ENCODE results near the gene C1QL4. TPM values are rescaled to one million over a fixed set of nuclear protein-coding genes. Genes with fewer than 3 reads are reported as not detected.

C1QL4 gene
- total RNA-seq, 1 experiment from 2014 or later, result 3.6 TPM

DNA sequence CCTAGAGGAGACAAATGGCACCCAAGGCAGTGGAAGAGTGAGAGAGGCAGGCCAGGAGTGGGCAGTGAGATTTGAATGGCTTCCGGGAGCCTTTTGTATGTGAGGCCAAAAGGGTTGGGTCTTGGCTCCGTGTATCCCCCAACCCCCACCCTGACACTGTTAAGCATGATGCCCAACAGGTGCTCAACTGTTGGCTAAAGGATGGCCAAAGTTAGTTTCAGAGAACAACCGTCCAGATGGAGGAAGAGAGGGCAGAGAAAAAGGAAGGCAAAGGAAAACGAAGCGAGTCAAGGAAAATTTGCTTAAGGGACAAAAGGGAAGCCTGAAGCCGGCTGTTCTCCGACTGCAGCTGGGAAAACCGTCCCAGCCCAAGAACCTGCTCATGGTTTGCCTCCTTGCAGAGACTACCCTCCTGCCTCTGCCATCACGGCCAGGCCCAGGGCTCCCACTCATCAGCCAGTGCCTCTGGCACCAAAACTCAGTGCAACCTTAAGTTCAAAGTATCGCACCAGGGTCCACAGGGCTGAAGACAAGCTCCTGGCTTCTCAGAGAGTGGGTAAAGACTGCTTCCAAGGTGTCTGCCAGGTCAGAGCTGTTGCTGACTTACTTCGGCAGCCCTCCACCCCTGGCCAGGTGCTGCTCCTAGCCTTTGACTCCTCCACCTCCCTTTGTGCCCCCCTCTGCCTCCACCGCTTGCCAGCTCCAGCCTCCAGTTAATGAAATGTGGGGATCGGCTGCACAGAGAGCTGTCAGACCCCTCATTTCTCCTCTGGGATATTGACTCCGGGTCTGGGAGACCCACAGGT lies 4.2 kb upstream of the C1QL4 start:
- Mint-ChIP-seq H3K9me3 (ENCODE audit: unreplicated experiment) (no peaks in the 10 kb centered on the region), H3K27ac (ENCODE audit: unreplicated experiment) (no peak overlapping the region), H3K4me3 (ENCODE audit: unreplicated experiment) (no peak overlapping the region), H3K27me3 (ENCODE audit: insufficient read depth, unreplicated experiment) (no peaks in the 10 kb centered on the region), H3K4me1 (ENCODE audit: low read depth, unreplicated experiment) (peaks cover 11% of the 10 kb centered on the region), H3K36me3 (ENCODE audit: insufficient read depth, unreplicated experiment) (peaks cover 5% of the 10 kb centered on the region)
- Histone ChIP-seq H3K36me3 (ENCODE audit: control insufficient read depth, insufficient read depth, low read length) (no peaks in the 10 kb centered on the region), H3K4me1 (peaks cover 9% of the 10 kb centered on the region), H3K9me3 (no peaks in the 10 kb centered on the region), H3K27me3 (replicated peaks; ENCODE audit: control insufficient read depth, insufficient read depth, low read length) (no peaks in the 10 kb centered on the region), H3K4me3 (ENCODE audit: low read depth, low read length) (no peak overlapping the region)
- ChIA-PET POLR2A (interaction anchor here (1.0 to 1.2 kb wide), 2 partner anchors 9 to 18 kb away, joined by 3 to 4 read pairs; partner anchors contain the start of gene TROAP), CTCF (interaction anchor here (0.6 to 2.9 kb wide), 6 partner anchors 9 to 239 kb away, joined by 3 to 36 read pairs (median 8); partner anchors contain the start of gene TROAP)
- TF ChIP-seq, protein P1, sequence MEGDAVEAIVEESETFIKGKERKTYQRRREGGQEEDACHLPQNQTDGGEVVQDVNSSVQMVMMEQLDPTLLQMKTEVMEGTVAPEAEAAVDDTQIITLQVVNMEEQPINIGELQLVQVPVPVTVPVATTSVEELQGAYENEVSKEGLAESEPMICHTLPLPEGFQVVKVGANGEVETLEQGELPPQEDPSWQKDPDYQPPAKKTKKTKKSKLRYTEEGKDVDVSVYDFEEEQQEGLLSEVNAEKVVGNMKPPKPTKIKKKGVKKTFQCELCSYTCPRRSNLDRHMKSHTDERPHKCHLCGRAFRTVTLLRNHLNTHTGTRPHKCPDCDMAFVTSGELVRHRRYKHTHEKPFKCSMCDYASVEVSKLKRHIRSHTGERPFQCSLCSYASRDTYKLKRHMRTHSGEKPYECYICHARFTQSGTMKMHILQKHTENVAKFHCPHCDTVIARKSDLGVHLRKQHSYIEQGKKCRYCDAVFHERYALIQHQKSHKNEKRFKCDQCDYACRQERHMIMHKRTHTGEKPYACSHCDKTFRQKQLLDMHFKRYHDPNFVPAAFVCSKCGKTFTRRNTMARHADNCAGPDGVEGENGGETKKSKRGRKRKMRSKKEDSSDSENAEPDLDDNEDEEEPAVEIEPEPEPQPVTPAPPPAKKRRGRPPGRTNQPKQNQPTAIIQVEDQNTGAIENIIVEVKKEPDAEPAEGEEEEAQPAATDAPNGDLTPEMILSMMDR (IDR thresholded peaks at IDR 0.05; ENCODE audit: insufficient read depth in 1 of 2, low read depth in 1 of 2, low read length in 1 of 2, severe bottlenecking in 1 of 2, unreplicated experiment in 1 of 2), result no peak
- BruUV-seq (replicated peaks), result no TSS peak
- intact Hi-C loops (cut with micrococcal nuclease; ENCODE audit: unreplicated experiment), result no loop called here
- DNase-seq, result no peak

- no TSS peak for BruUV-seq (replicated peaks)
- Mint-ChIP-seq H3K27ac (ENCODE audit: unreplicated experiment) (no peak overlapping the region), H3K4me1 (ENCODE audit: low read depth, unreplicated experiment) (peaks cover 11% of the 10 kb centered on the region), H3K4me3 (ENCODE audit: unreplicated experiment) (no peak overlapping the region), H3K9me3 (ENCODE audit: unreplicated experiment) (no peaks in the 10 kb centered on the region), H3K36me3 (ENCODE audit: insufficient read depth, unreplicated experiment) (peaks cover 5% of the 10 kb centered on the region), H3K27me3 (ENCODE audit: insufficient read depth, unreplicated experiment) (no peaks in the 10 kb centered on the region)
- no peaks in the 10 kb centered on the region for H3K27me3 ChIP-seq (replicated peaks; ENCODE audit: control insufficient read depth, insufficient read depth, low read length)
- intact Hi-C loops (cut with micrococcal nuclease; ENCODE audit: unreplicated experiment), result no loop called here
- DNase-seq, result no peak
- ChIA-PET POLR2A (interaction anchor here (1.2 kb wide), 1 partner anchor 18 kb away, joined by 4 read pairs; the partner anchor contains the start of gene TROAP), CTCF (interaction anchor here (2.9 kb wide), 1 partner anchor 8 kb away, joined by 36 read pairs; no protein-coding TSS in a partner anchor)
- H3K36me3 ChIP-seq (ENCODE audit: control insufficient read depth, insufficient read depth, low read length), result no peaks in the 10 kb centered on the region
- no peaks in the 10 kb centered on the region for H3K9me3 ChIP-seq
- TF ChIP-seq, protein P1 (IDR thresholded peaks at IDR 0.05; ENCODE audit: insufficient read depth in 1 of 2, low read depth in 1 of 2, low read length in 1 of 2, severe bottlenecking in 1 of 2, unreplicated experiment in 1 of 2), result no peak
- no peak overlapping the region for H3K4me3 ChIP-seq (ENCODE audit: low read depth, low read length)
- peaks cover 5% of the 10 kb centered on the region for H3K4me1 ChIP-seq
These were observed 3.3 kb upstream of the C1QL4 start for GRCh38 chr12:49340095-49340870.

DNA sequence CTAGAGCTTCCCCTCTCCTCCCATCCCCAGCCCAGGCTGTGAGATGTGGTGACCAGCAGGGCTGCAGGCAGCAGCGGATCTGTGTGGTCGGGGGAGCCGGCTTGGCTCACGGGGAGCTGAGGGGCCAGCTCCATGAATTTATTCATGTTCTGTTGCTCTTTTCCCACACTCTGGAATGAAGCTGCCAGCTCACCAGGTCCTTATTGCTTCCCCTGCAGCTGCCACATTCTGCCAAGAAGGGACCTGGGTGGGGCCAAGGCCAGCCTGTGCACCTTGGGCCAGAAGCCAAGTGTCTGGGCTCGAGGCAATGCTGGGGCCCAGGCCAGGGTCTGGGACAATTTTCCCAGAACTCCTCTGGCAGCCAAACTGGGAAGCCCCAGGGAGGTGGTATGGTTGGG lies 2.5 kb upstream of the C1QL4 start:
- H3K4me3 Mint-ChIP-seq (ENCODE audit: unreplicated experiment), result no peak overlapping the region
- H3K9me3 ChIP-seq, result no peaks in the 10 kb centered on the region
- H3K4me1 Mint-ChIP-seq (ENCODE audit: low read depth, unreplicated experiment), result peaks cover 11% of the 10 kb centered on the region
- H3K36me3 Mint-ChIP-seq (ENCODE audit: insufficient read depth, unreplicated experiment), result peaks cover 5% of the 10 kb centered on the region
- H3K4me1 ChIP-seq, result peaks cover 5% of the 10 kb centered on the region
- POLR2A ChIA-PET, result no interaction called here
- no peaks in the 10 kb centered on the region for H3K27me3 ChIP-seq (replicated peaks; ENCODE audit: control insufficient read depth, insufficient read depth, low read length)
- intact Hi-C loops (cut with micrococcal nuclease; ENCODE audit: unreplicated experiment), result no loop called here
- TF ChIP-seq, protein P1 (IDR thresholded peaks at IDR 0.05; ENCODE audit: insufficient read depth in 1 of 2, low read depth in 1 of 2, low read length in 1 of 2, severe bottlenecking in 1 of 2, unreplicated experiment in 1 of 2), result no peak
- H3K4me3 ChIP-seq (ENCODE audit: low read depth, low read length), result no peak overlapping the region
- DNase-seq, result no peak
- no peaks in the 10 kb centered on the region for H3K27me3 Mint-ChIP-seq (ENCODE audit: insufficient read depth, unreplicated experiment)
- CTCF ChIA-PET, result interaction anchor here (1.5 to 3.8 kb wide), 2 partner anchors 7 to 16 kb away, joined by 3 to 49 read pairs; partner anchors contain the start of genes DNAJC22 and TROAP
- no peak overlapping the region for H3K27ac Mint-ChIP-seq (ENCODE audit: unreplicated experiment)
- BruUV-seq (replicated peaks), result no TSS peak
- H3K9me3 Mint-ChIP-seq (ENCODE audit: unreplicated experiment), result no peaks in the 10 kb centered on the region
- no peaks in the 10 kb centered on the region for H3K36me3 ChIP-seq (ENCODE audit: control insufficient read depth, insufficient read depth, low read length)
